ENCODE results near the gene CEP350. TPM values are rescaled to one million over a fixed set of nuclear protein-coding genes. Genes with fewer than 3 reads are reported as not detected.

CEP350 gene
- polyA plus RNA-seq, 3 donors, result 6.7 to 19.8 (median 9.0) TPM

DNA sequence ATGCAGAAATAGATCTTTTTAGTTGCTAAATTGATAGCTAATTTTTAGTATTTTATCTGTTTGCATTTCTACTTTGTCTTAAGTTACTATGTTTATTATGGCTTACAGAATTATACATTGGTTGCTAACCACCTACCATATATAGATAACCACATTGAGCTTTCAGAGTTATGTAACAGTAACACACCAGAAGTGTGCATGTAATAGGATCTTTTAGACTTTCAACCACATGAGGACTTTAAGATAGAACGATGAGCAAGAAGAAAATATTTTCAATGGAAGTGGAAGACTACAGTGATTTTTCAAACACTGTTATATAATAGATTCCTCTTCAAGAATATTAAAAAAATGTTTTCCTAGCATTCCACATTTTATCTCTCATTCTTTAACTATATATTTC lies 43.7 kb upstream of the CEP350 start:
- WGBS (ENCODE audit: insufficient coverage), result no CpG with 5 or more reads among the region's 1 CpG
- H3K9me3 Mint-ChIP-seq, result no peaks in the 10 kb centered on the region

GRCh38 chr1:179911812-179912211 lies 42.8 kb upstream of the CEP350 start:
- no peaks in the 10 kb centered on the region for H3K4me1 ChIP-seq (ENCODE audit: control insufficient read depth in 1 of 2, insufficient read depth in 2 of 2, low read length in 2 of 2)
- no peaks in the 10 kb centered on the region for H3K9me3 ChIP-seq (replicated peaks in 1 of 2; ENCODE audit: control insufficient read depth in 1 of 2, insufficient read depth in 1 of 2, low read length in 2 of 2)
- H3K27ac Mint-ChIP-seq, result peak overlapping the region in 1 of 7 donors; percentile 36
- peaks cover 37% of the 10 kb centered on the region for H4K20me1 ChIP-seq (ENCODE audit: insufficient read depth, low read length)
- H3K27me3 ChIP-seq (ENCODE audit: control insufficient read depth in 2 of 2, insufficient read depth in 2 of 2, low read length in 2 of 2), result no peaks in the 10 kb centered on the region
- peaks cover 64 to 79% of the 10 kb centered on the region in 2 donors for H3K36me3 Mint-ChIP-seq
- no peak overlapping the region for H3K4me3 Mint-ChIP-seq
- H3K9ac ChIP-seq (ENCODE audit: insufficient read depth, low read length, poor library complexity, severe bottlenecking), result no peak overlapping the region
- no peaks in the 10 kb centered on the region for H3K4me1 Mint-ChIP-seq
- peaks cover 89 to 96% of the 10 kb centered on the region in 2 donors for H3K36me3 ChIP-seq (replicated peaks in 1 of 2; ENCODE audit: control insufficient read depth in 1 of 2, insufficient read depth in 2 of 2, low read length in 2 of 2)
- TF ChIP-seq, protein P1, sequence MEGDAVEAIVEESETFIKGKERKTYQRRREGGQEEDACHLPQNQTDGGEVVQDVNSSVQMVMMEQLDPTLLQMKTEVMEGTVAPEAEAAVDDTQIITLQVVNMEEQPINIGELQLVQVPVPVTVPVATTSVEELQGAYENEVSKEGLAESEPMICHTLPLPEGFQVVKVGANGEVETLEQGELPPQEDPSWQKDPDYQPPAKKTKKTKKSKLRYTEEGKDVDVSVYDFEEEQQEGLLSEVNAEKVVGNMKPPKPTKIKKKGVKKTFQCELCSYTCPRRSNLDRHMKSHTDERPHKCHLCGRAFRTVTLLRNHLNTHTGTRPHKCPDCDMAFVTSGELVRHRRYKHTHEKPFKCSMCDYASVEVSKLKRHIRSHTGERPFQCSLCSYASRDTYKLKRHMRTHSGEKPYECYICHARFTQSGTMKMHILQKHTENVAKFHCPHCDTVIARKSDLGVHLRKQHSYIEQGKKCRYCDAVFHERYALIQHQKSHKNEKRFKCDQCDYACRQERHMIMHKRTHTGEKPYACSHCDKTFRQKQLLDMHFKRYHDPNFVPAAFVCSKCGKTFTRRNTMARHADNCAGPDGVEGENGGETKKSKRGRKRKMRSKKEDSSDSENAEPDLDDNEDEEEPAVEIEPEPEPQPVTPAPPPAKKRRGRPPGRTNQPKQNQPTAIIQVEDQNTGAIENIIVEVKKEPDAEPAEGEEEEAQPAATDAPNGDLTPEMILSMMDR (IDR thresholded peaks at IDR 0.05), result no peak
- no peak overlapping the region for H2AFZ ChIP-seq (ENCODE audit: insufficient read depth, low read depth, low read length, poor library complexity, severe bottlenecking)
- WGBS (ENCODE audit: insufficient coverage), result 100% methylated on average over 1 of the region's 3 CpGs
- H3K4me3 ChIP-seq (replicated peaks in 1 of 3; ENCODE audit: low read depth in 2 of 3, low read length in 3 of 3), result no peak overlapping the region
- no peaks in the 10 kb centered on the region for H3K9me3 Mint-ChIP-seq
- no peak for DNase-seq
- H3K27ac ChIP-seq (ENCODE audit: low read depth in 1 of 2, low read length in 2 of 2), result no peak overlapping the region
- peaks cover 34% of the 10 kb centered on the region for H3K79me2 ChIP-seq (ENCODE audit: insufficient read depth, low read length)
- intact Hi-C loops (cut with micrococcal nuclease), result no loop called here
- H3K27me3 Mint-ChIP-seq (ENCODE audit: low read depth in 3 of 3), result peaks cover 0 to 1% (median 0%) of the 10 kb centered on the region in 3 donors
- no peak overlapping the region for H3K4me2 ChIP-seq (replicated peaks; ENCODE audit: extremely low read depth, low read length, poor library complexity, severe bottlenecking)

More for the DNA sequence above, 43.7 kb upstream of the CEP350 start:
- Histone ChIP-seq H3K4me1 (ENCODE audit: control insufficient read depth in 1 of 2, insufficient read depth in 2 of 2, low read length in 2 of 2) (no peaks in the 10 kb centered on the region), H4K20me1 (ENCODE audit: insufficient read depth, low read length) (peaks cover 42% of the 10 kb centered on the region), H3K4me3 (replicated peaks in 1 of 3; ENCODE audit: low read depth in 2 of 3, low read length in 3 of 3) (no peak overlapping the region), H3K9me3 (replicated peaks in 1 of 2; ENCODE audit: control insufficient read depth in 1 of 2, insufficient read depth in 1 of 2, low read length in 2 of 2) (no peaks in the 10 kb centered on the region), H2AFZ (ENCODE audit: insufficient read depth, low read depth, low read length, poor library complexity, severe bottlenecking) (no peak overlapping the region), H3K4me2 (replicated peaks; ENCODE audit: extremely low read depth, low read length, poor library complexity, severe bottlenecking) (no peak overlapping the region), H3K9ac (ENCODE audit: insufficient read depth, low read length, poor library complexity, severe bottlenecking) (no peak overlapping the region), H3K36me3 (replicated peaks in 1 of 2; ENCODE audit: control insufficient read depth in 1 of 2, insufficient read depth in 2 of 2, low read length in 2 of 2) (peaks cover 88 to 96% of the 10 kb centered on the region in 2 donors), H3K79me2 (ENCODE audit: insufficient read depth, low read length) (peaks cover 41% of the 10 kb centered on the region), H3K27ac (ENCODE audit: low read depth in 1 of 2, low read length in 2 of 2) (no peak overlapping the region), H3K27me3 (ENCODE audit: control insufficient read depth in 2 of 2, insufficient read depth in 2 of 2, low read length in 2 of 2) (no peaks in the 10 kb centered on the region)
- peaks cover 61 to 76% of the 10 kb centered on the region in 2 donors for H3K36me3 Mint-ChIP-seq
- intact Hi-C loops (cut with micrococcal nuclease), result no loop called here
- TF ChIP-seq, protein P1 (IDR thresholded peaks at IDR 0.05), result no peak
- no peaks in the 10 kb centered on the region for H3K4me1 Mint-ChIP-seq
- H3K4me3 Mint-ChIP-seq, result no peak overlapping the region
- H3K27me3 Mint-ChIP-seq (ENCODE audit: low read depth in 3 of 3), result peaks cover 0 to 1% (median 0%) of the 10 kb centered on the region in 3 donors
- no peak for DNase-seq
- H3K27ac Mint-ChIP-seq, result peak overlapping the region in 1 of 7 donors; percentile 28

Data from CD14-positive monocyte (primary cell).